Measurements from ENCODE around the gene SLC44A3.

DNA sequence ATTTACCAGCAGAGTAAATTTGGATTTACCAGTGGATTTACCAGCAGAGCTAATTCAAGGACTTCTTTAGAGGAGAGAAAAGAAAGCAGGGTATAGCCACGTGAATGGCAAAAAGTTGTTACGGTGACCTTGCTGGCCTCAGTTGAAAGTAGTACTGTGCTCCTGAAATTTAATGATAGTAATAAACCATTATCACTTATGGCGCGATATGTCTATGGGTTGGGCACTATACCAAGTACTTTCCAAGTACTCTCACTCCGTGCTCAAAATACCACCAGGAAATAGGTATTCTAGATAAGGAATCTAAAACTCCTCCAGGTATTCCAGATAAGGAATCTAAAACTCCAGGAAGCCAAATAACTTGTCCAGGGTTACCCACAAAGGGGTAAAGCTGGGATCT lies 35.8 kb downstream of the SLC44A3 start:
- TF ChIP-seq TAF1 (IDR thresholded peaks at IDR 0.05; ENCODE audit: low read depth) (no peak), RAD21 (IDR thresholded peaks at IDR 0.05; ENCODE audit: low read depth) (no peak), EGR1 (IDR thresholded peaks at IDR 0.05) (no peak), YY1 (IDR thresholded peaks at IDR 0.05; ENCODE audit: low read depth) (no peak), EP300 (IDR thresholded peaks at IDR 0.05; ENCODE audit: borderline replicate concordance) (no peak)
- TF ChIP-seq, protein P1, sequence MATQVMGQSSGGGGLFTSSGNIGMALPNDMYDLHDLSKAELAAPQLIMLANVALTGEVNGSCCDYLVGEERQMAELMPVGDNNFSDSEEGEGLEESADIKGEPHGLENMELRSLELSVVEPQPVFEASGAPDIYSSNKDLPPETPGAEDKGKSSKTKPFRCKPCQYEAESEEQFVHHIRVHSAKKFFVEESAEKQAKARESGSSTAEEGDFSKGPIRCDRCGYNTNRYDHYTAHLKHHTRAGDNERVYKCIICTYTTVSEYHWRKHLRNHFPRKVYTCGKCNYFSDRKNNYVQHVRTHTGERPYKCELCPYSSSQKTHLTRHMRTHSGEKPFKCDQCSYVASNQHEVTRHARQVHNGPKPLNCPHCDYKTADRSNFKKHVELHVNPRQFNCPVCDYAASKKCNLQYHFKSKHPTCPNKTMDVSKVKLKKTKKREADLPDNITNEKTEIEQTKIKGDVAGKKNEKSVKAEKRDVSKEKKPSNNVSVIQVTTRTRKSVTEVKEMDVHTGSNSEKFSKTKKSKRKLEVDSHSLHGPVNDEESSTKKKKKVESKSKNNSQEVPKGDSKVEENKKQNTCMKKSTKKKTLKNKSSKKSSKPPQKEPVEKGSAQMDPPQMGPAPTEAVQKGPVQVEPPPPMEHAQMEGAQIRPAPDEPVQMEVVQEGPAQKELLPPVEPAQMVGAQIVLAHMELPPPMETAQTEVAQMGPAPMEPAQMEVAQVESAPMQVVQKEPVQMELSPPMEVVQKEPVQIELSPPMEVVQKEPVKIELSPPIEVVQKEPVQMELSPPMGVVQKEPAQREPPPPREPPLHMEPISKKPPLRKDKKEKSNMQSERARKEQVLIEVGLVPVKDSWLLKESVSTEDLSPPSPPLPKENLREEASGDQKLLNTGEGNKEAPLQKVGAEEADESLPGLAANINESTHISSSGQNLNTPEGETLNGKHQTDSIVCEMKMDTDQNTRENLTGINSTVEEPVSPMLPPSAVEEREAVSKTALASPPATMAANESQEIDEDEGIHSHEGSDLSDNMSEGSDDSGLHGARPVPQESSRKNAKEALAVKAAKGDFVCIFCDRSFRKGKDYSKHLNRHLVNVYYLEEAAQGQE (IDR thresholded peaks at IDR 0.05; ENCODE audit: low read depth), result no peak

Data from Ishikawa (cell line).